ENCODE measurements around the gene SEPTIN11.

DNA sequence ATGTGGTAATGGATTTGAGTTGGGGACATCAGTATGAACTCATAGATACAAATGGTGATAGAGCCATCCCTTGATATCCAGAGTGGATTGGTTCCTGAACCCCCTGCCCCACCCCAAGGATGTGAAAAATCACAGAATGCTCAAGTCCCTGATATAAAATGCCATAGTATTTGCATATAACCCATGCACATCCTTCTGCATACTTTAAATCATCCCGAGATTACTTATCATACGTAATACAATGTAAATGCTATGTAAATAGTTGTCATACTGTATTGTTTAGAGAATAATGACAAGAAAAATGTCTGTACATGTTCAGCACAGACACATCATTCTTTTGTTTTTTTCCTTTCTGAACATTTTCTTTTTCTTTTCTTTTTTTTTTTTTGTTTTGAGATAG is 18.9 kb upstream of the SEPTIN11 start:
- TF ChIP-seq, protein P1, sequence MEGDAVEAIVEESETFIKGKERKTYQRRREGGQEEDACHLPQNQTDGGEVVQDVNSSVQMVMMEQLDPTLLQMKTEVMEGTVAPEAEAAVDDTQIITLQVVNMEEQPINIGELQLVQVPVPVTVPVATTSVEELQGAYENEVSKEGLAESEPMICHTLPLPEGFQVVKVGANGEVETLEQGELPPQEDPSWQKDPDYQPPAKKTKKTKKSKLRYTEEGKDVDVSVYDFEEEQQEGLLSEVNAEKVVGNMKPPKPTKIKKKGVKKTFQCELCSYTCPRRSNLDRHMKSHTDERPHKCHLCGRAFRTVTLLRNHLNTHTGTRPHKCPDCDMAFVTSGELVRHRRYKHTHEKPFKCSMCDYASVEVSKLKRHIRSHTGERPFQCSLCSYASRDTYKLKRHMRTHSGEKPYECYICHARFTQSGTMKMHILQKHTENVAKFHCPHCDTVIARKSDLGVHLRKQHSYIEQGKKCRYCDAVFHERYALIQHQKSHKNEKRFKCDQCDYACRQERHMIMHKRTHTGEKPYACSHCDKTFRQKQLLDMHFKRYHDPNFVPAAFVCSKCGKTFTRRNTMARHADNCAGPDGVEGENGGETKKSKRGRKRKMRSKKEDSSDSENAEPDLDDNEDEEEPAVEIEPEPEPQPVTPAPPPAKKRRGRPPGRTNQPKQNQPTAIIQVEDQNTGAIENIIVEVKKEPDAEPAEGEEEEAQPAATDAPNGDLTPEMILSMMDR (optimal IDR thresholded peaks at IDR 0.05 in 1 of 3, IDR thresholded peaks at IDR 0.05 in 1 of 3, conservative IDR thresholded peaks at IDR 0.05 in 1 of 3; ENCODE audit: extremely low read depth in 1 of 3, insufficient read depth in 2 of 3, low read length in 3 of 3) = no peak
- no peak for TF ChIP-seq EZH2 (IDR thresholded peaks at IDR 0.05; ENCODE audit: low read length)

All from keratinocyte (primary cell).